GM12878 (cell line): ENCODE data around the gene GAS2L1.

Experiments
- CREM ChIP-seq: IDR thresholded peaks from 2 replicates; pipeline ENCODE4 v1.6.1; 2014; ENCODE audit warnings: antibody characterized with exemption, low read depth
- PAX5 ChIP-seq: IDR thresholded peaks from 2 replicates; pipeline ENCODE4 v1.6.1; 2011; ENCODE audit warnings: low read depth, low read length, borderline replicate concordance
- POLR2AphosphoS5 ChIP-seq: IDR thresholded peaks from 2 replicates; pipeline ENCODE4 v1.6.1; 2011; ENCODE audit warnings: mild to moderate bottlenecking, low read length, inconsistent platforms
- RFX5 ChIP-seq: IDR thresholded peaks from 2 replicates; pipeline ENCODE4 v1.6.1; 2011; ENCODE audit warnings: low read depth, low read length, improper control_type of control experiment

GRCh38 chr22:29353860-29354259 is 47.4 kb downstream of the GAS2L1 start:
- TF ChIP-seq PAX5 = no peak
- TF ChIP-seq POLR2AphosphoS5 = no peak
- TF ChIP-seq RFX5 = no peak
- no peak for TF ChIP-seq CREM
